OCI-LY7 (cell line): ENCODE measurements around the gene FBXO31. TPM values are rescaled to one million over a fixed set of nuclear protein-coding genes. Genes with fewer than 3 reads are reported as not detected.

Source experiments
- BruUV-seq: library from RNA; stranded (reverse); fragments of 400-500 nt; replicated peaks from 2 replicates; lab custom pipeline; 2021; lab: Mats Ljungman, UMichigan
- CTCF ChIA-PET: fragments of 300-600 bp; sonication (Branson Sonifier 250); formaldehyde crosslinking; loops from one replicate; lab custom pipeline; 2022; ENCODE audit warnings: antibody characterized with exemption; ENCODE audit not compliant: unreplicated experiment; lab: Charles Lee
- POLR2A ChIA-PET: fragments of 300-600 bp; sonication (Branson Sonifier 250); formaldehyde crosslinking; loops from one replicate; lab custom pipeline; 2022; ENCODE audit warnings: antibody characterized with exemption; lab: Charles Lee
- DNase-seq: peaks from one replicate; pipeline ENCODE4 v3.0.0-alpha.2; 2015; ENCODE audit warnings: low spot score
- H2AFZ ChIP-seq: fragments of 200-600 bp; sonication (generic), shearing (Covaris generic); 2 replicates; pipeline ENCODE4 v1.6.1; 2014; ENCODE audit warnings: mild to moderate bottlenecking, antibody characterized with exemption, low read length, moderate library complexity
- H3K27ac ChIP-seq: fragments of 200-600 bp; sonication (generic); 2 replicates; pipeline ENCODE4 v1.5.1; 2014; ENCODE audit warnings: mixed run types, low read depth, mild to moderate bottlenecking, moderate library complexity, low read length, inconsistent platforms; ENCODE audit not compliant: poor library complexity, severe bottlenecking
- H3K36me3 ChIP-seq: fragments of 200-600 bp; sonication (generic); 2 replicates; pipeline ENCODE4 v1.6.1; 2014; ENCODE audit warnings: mild to moderate bottlenecking, antibody characterized with exemption, low read length, moderate library complexity, mixed read lengths; ENCODE audit not compliant: insufficient read depth
- H3K4me1 ChIP-seq: fragments of 200-600 bp; sonication (generic); 2 replicates; pipeline ENCODE4 v1.5.1; 2014; ENCODE audit warnings: mild to moderate bottlenecking, low read length; ENCODE audit not compliant: insufficient read depth, poor library complexity, severe bottlenecking
- H3K4me2 ChIP-seq: fragments of 200-600 bp; sonication (generic); 2 replicates; pipeline ENCODE4 v1.6.1; 2014; ENCODE audit warnings: mild to moderate bottlenecking, low read length
- H3K4me3 ChIP-seq: fragments of 200-600 bp; sonication (generic); 2 replicates; pipeline ENCODE4 v1.5.1; 2014; ENCODE audit warnings: mild to moderate bottlenecking, low read depth, low read length; ENCODE audit not compliant: poor library complexity, severe bottlenecking
- H3K79me2 ChIP-seq: fragments of 200-600 bp; sonication (generic); 2 replicates; pipeline ENCODE4 v1.6.1; 2016; ENCODE audit warnings: low read depth, mild to moderate bottlenecking, low read length, moderate library complexity, mixed read lengths; ENCODE audit not compliant: insufficient read depth
- H3K9me2 ChIP-seq: fragments of 200-600 bp; sonication (generic); 2 replicates; pipeline ENCODE4 v1.6.1; 2016; ENCODE audit warnings: mild to moderate bottlenecking, low read length, mixed read lengths; ENCODE audit not compliant: insufficient read depth
- H3K9me3 ChIP-seq: fragments of 200-600 bp; sonication (generic); 2 replicates; pipeline ENCODE4 v1.6.1; 2014; ENCODE audit warnings: mild to moderate bottlenecking, mixed run types, low read length, mixed read lengths
- H4K20me1 ChIP-seq: fragments of 200-600 bp; sonication (generic); 2 replicates; pipeline ENCODE4 v1.6.1; 2014; ENCODE audit warnings: mild to moderate bottlenecking, antibody characterized with exemption, low read length, moderate library complexity, mixed read lengths; ENCODE audit not compliant: insufficient read depth
- CTCF ChIP-seq: fragments of 200-600 bp; sonication (generic); conservative IDR thresholded peaks from 2 replicates; pipeline ENCODE4 v1.5.1; 2014; ENCODE audit warnings: mild to moderate bottlenecking, antibody characterized with exemption, low read length, moderate library complexity, mixed read lengths
- EZH2phosphoT487 ChIP-seq: fragments of 200-600 bp; sonication (generic); IDR thresholded peaks from 2 replicates; pipeline ENCODE4 v1.6.1; 2018; ENCODE audit warnings: low read depth, borderline replicate concordance, mild to moderate bottlenecking, mixed run types, antibody characterized with exemption, low read length, moderate library complexity, mixed read lengths
- intact Hi-C: fragments of 100-400 bp; cut with micrococcal nuclease; formaldehyde crosslinking; loops from one replicate; pipeline ENCODE4 v1.10.0; 2022; ENCODE audit not compliant: unreplicated experiment
- total RNA-seq, 2 experiments: library from RNA; depleted of rRNA in 1 of 2; stranded (reverse); fragments of >200 nt in 1 of 2; shearing (Covaris generic) in 1 of 2; gene quantifications; 2 replicates each; pipeline ENCODE4 v1.2.3, GENCODE V29; 2014 to 2022

Gene FBXO31
- total RNA-seq, 2 experiments from 2014 or later = 26.0 to 32.4 TPM

- Histone ChIP-seq H3K9me2 (no peaks in the 10 kb centered on the region), H3K27ac (peak overlapping the region; percentile 89), H3K4me2 (peak overlapping the region; percentile 98), H3K36me3 (peaks cover 13% of the 10 kb centered on the region; the same call in 1 of the 2 replicates), H3K4me1 (peaks cover 18% of the 10 kb centered on the region), H3K4me3 (peak overlapping the region; percentile 90), H3K79me2 (peaks cover 17% of the 10 kb centered on the region), H2AFZ (peak overlapping the region; percentile 72; the same call in 1 of the 2 replicates), H4K20me1 (no peaks in the 10 kb centered on the region), H3K9me3 (no peaks in the 10 kb centered on the region)
- intact Hi-C loops = loop anchor here (2.0 to 5.0 kb wide), 2 partner anchors 78 to 321 kb away; no protein-coding TSS in a partner anchor
- POLR2A ChIA-PET = interaction anchor here (1.1 to 3.5 kb wide), 2 partner anchors 10 to 67 kb away, joined by 3 to 19 read pairs; partner anchors contain the start of gene FBXO31
- no TSS peak for BruUV-seq
- CTCF ChIA-PET = interaction anchor here (0.7 kb wide), 1 partner anchor 32 kb away, joined by 4 read pairs; no protein-coding TSS in a partner anchor
- DNase-seq = no peak
- TF ChIP-seq CTCF = no peak
- TF ChIP-seq EZH2phosphoT487 = no peak
Observed at GRCh38 chr16:87316450-87316922, 67.1 kb downstream of the FBXO31 start.

GRCh38 chr16:87314990-87315420, 68.6 kb downstream of the FBXO31 start:
- TF ChIP-seq CTCF (no peak), EZH2phosphoT487 (no peak)
- H4K20me1 ChIP-seq = no peaks in the 10 kb centered on the region
- ChIA-PET CTCF (no interaction called here), POLR2A (no interaction called here)
- H3K4me1 ChIP-seq = peaks cover 18% of the 10 kb centered on the region
- no peaks in the 10 kb centered on the region for H3K9me3 ChIP-seq
- DNase-seq = no peak
- H3K9me2 ChIP-seq = no peaks in the 10 kb centered on the region
- BruUV-seq = no TSS peak
- no peak overlapping the region for H3K4me3 ChIP-seq
- H3K4me2 ChIP-seq = no peak overlapping the region
- peaks cover 13% of the 10 kb centered on the region; the same call in 1 of the 2 replicates for H3K36me3 ChIP-seq
- intact Hi-C loops = loop anchor here (5.0 kb wide), 1 partner anchor 322 kb away; no protein-coding TSS in a partner anchor
- peaks cover 17% of the 10 kb centered on the region for H3K79me2 ChIP-seq
- no peak overlapping the region for H2AFZ ChIP-seq
- H3K27ac ChIP-seq = no peak overlapping the region

DNA sequence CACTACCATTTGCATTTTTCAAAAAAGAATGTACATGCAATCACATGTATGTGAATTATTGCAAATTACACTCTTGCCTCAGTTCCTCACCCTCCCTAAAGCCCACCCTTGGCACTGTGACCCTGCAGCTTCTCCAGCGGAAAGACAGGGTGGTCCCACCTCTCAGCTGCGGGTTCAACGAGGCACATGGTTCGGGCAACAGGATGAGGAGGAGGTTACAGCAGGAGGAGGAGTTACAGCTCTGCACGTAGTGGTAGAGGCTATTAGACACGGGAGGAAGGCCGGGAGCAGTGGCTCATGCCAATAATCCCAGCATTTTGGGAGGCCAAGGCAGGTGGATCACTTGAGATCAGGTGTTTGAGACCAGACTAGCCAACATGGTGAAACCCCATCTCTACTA, 71.6 kb downstream of the FBXO31 start:
- BruUV-seq = no TSS peak
- Histone ChIP-seq H4K20me1 (no peaks in the 10 kb centered on the region), H3K9me3 (no peaks in the 10 kb centered on the region), H3K4me3 (no peak overlapping the region), H3K36me3 (peaks cover 6% of the 10 kb centered on the region), H3K4me2 (no peak overlapping the region), H2AFZ (no peak overlapping the region), H3K4me1 (peaks cover 8% of the 10 kb centered on the region), H3K27ac (no peak overlapping the region), H3K79me2 (no peaks in the 10 kb centered on the region; the same call in 1 of the 2 replicates), H3K9me2 (no peaks in the 10 kb centered on the region)
- no peak for DNase-seq
- TF ChIP-seq CTCF (no peak), EZH2phosphoT487 (no peak)
- intact Hi-C loops = no loop called here
- ChIA-PET POLR2A (no interaction called here), CTCF (no interaction called here)
